OCI-LY3 (cell line): ENCODE measurements around the gene PFAS.

Source experiments
- H2AFZ ChIP-seq: fragments of 200-600, 300-600 bp; shearing (Covaris generic); 2 replicates; pipeline ENCODE4 v1.6.0; 2014; ENCODE audit warnings: antibody characterized with exemption, low read depth, low read length
- H3K27ac ChIP-seq: fragments of 200-600, 300-600 bp; sonication (generic); 2 replicates; pipeline ENCODE4 v1.5.1; 2014; ENCODE audit warnings: mild to moderate bottlenecking, low read length, moderate library complexity, mixed read lengths
- H3K27me3 ChIP-seq: fragments of 200-600, 300-600 bp; sonication (generic); 2 replicates; pipeline ENCODE4 v1.6.1; 2014; ENCODE audit warnings: low read depth, low read length, mixed read lengths
- H3K36me3 ChIP-seq: fragments of 200-600, 300-600 bp; sonication (generic); replicated peaks from 2 replicates; pipeline ENCODE3; 2014; ENCODE audit warnings: low read depth, low read length, mixed read lengths
- H3K4me1 ChIP-seq: fragments of 300-600, 200-600 bp; sonication (generic); 2 replicates; pipeline ENCODE4 v1.6.1; 2014; ENCODE audit warnings: low read length, mixed read lengths
- H3K4me2 ChIP-seq: fragments of 200-600, 300-600 bp; sonication (generic); 2 replicates; pipeline ENCODE4 v1.6.1; 2014; ENCODE audit warnings: low read length, mixed read lengths
- H3K4me3 ChIP-seq: fragments of 300-600, 200-600 bp; sonication (generic); 2 replicates; pipeline ENCODE4 v1.5.1; 2014; ENCODE audit warnings: antibody characterized with exemption, mild to moderate bottlenecking, low read length, moderate library complexity
- H3K79me2 ChIP-seq: fragments of 300-600, 200-600 bp; shearing (Covaris generic); 2 replicates; pipeline ENCODE4 v1.6.1; 2014; ENCODE audit warnings: mild to moderate bottlenecking, low read length, mixed read lengths
- H3K9ac ChIP-seq: fragments of 300-600, 200-600 bp; shearing (Covaris generic); 2 replicates; pipeline ENCODE4 v1.6.0; 2014; ENCODE audit warnings: mild to moderate bottlenecking, low read length, moderate library complexity
- H3K9me3 ChIP-seq: fragments of 200-600, 300-600 bp; shearing (Covaris generic); 2 replicates; pipeline ENCODE4 v1.6.1; 2014; ENCODE audit warnings: low read length, mixed read lengths; ENCODE audit not compliant: insufficient read depth
- H4K20me1 ChIP-seq: fragments of 200-600, 300-600 bp; sonication (generic); 2 replicates; pipeline ENCODE4 v1.6.1; 2016; ENCODE audit warnings: low read length, mixed read lengths; ENCODE audit not compliant: insufficient read depth
- CTCF ChIP-seq: fragments of 200-600, 300-600 bp; sonication (generic); IDR thresholded peaks from 2 replicates; pipeline ENCODE4 v1.5.1; 2014; ENCODE audit warnings: antibody characterized with exemption, low read length, low read depth
- EZH2phosphoT487 ChIP-seq: fragments of 200-600 bp; shearing (Covaris generic); IDR thresholded peaks from 2 replicates; pipeline ENCODE4 v1.6.1; 2018; ENCODE audit warnings: antibody characterized with exemption, mixed run types, low read depth

The PFAS gene

GRCh38 chr17:8226536-8227237 is 22.4 kb upstream of the PFAS start:
- Histone ChIP-seq H3K79me2 (no peaks in the 10 kb centered on the region), H3K4me2 (peak overlapping the region; percentile 87), H3K4me1 (peaks cover 20% of the 10 kb centered on the region), H3K27me3 (no peaks in the 10 kb centered on the region), H3K27ac (peak overlapping the region; percentile 89), H3K36me3 (peaks cover 11% of the 10 kb centered on the region), H4K20me1 (peaks cover 3% of the 10 kb centered on the region; the same call in 1 of the 2 replicates), H3K4me3 (peak overlapping the region; percentile 89), H3K9me3 (no peaks in the 10 kb centered on the region), H3K9ac (peak overlapping the region; percentile 77), H2AFZ (no peak overlapping the region)
- TF ChIP-seq EZH2phosphoT487, result no peak
- TF ChIP-seq CTCF, result no peak

- Histone ChIP-seq H3K79me2 (no peaks in the 10 kb centered on the region), H2AFZ (no peak overlapping the region), H3K9ac (peak overlapping the region; percentile 77), H3K9me3 (no peaks in the 10 kb centered on the region), H3K27ac (peak overlapping the region; percentile 89), H3K4me2 (peak overlapping the region; percentile 87), H4K20me1 (peaks cover 3% of the 10 kb centered on the region; the same call in 1 of the 2 replicates), H3K4me1 (peaks cover 20% of the 10 kb centered on the region), H3K27me3 (no peaks in the 10 kb centered on the region), H3K36me3 (peaks cover 12% of the 10 kb centered on the region), H3K4me3 (peak overlapping the region; percentile 89)
- TF ChIP-seq EZH2phosphoT487 (no peak), CTCF (no peak)
These were observed 21.9 kb upstream of the PFAS start for GRCh38 chr17:8227238-8227581.

GRCh38 chr17:8231701-8232100 is 17.4 kb upstream of the PFAS start:
- Histone ChIP-seq H3K36me3 (peaks cover 19% of the 10 kb centered on the region), H3K9me3 (no peaks in the 10 kb centered on the region)

More at GRCh38 chr17:8231701-8232100, 17.4 kb upstream of the PFAS start:
- Histone ChIP-seq H3K4me2 (no peak overlapping the region), H4K20me1 (peaks cover 3% of the 10 kb centered on the region; the same call in 1 of the 2 replicates), H3K79me2 (no peaks in the 10 kb centered on the region), H3K27me3 (no peaks in the 10 kb centered on the region), H3K4me3 (no peak overlapping the region), H3K27ac (no peak overlapping the region), H2AFZ (no peak overlapping the region), H3K9ac (no peak overlapping the region), H3K4me1 (peaks cover 6% of the 10 kb centered on the region; the same call in 1 of the 2 replicates)
- TF ChIP-seq CTCF (no peak), EZH2phosphoT487 (no peak)
